Right renal cortex interstitium (tissue), 3 donors: Measurements from ENCODE around the gene ADPRS. TPM values are rescaled to one million over a fixed set of nuclear protein-coding genes. Genes with fewer than 3 reads are reported as not detected.
A peak's percentile ranks its signal among the peaks of the same experiment; 100 is the strongest.

Experiments used
- DNase-seq, 3 donors: peaks; one replicate each; pipeline ENCODE4 v3.0.0-alpha.2; 2013; ENCODE audit warnings: low read depth in 3 of 3, low spot score in 2 of 3
- polyA plus RNA-seq, 3 donors: library from polyadenylated mRNA; unstranded; fragments of 120-200 nt; gene quantifications; one replicate each; pipeline ENCODE4 v1.2.1, GENCODE V29; 2013; ENCODE audit not compliant: insufficient read length in 3 of 3

Gene ADPRS, protein sequence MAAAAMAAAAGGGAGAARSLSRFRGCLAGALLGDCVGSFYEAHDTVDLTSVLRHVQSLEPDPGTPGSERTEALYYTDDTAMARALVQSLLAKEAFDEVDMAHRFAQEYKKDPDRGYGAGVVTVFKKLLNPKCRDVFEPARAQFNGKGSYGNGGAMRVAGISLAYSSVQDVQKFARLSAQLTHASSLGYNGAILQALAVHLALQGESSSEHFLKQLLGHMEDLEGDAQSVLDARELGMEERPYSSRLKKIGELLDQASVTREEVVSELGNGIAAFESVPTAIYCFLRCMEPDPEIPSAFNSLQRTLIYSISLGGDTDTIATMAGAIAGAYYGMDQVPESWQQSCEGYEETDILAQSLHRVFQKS
- polyA plus RNA-seq = 10 to 100 TPM; 30.7 to 33.2 (median 30.9) TPM

DNA sequence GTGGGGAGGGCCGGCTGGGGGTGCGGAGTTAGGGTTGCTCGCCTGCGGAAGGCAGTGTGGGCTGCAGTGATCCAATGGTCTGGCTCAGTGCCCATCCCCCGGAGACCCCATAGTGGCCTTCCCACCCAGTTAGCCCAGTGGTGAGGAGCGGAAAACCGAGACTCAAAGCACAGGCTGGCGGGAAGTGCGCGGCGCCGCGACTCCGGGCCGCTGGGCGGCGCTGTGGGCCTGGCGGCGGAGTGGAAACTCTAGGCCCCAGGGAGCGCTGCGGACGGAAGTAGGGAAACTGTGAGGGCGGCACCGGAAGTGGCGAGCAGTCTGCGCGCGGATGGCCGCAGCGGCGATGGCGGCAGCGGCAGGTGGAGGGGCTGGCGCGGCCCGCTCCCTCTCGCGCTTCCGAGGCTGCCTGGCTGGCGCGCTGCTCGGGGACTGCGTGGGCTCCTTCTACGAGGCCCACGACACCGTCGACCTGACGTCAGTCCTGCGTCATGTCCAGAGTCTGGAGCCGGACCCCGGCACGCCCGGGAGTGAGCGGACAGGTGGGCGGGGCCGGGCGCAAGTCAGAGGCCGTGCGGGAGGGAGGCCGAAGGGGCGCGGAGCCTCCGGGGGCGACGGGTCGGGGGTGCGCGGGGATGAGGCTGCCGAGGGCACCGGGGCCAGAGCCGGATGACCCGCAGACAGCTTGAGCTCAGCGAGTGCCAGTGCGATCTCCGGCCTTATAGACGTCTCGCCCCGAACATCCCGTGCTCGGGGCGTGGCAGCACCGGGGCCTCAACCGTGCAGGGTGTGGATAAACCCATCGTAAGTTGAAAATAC lies at the start of gene ADPRS:
ADPRS (plus strand) TSS at position 316 of the 816 bp plus-strand sequence; CDS start at position 329, 13 bp downstream.
- DNase-seq = peak in 2 of 3 donors; percentile 67 to 80

DNA sequence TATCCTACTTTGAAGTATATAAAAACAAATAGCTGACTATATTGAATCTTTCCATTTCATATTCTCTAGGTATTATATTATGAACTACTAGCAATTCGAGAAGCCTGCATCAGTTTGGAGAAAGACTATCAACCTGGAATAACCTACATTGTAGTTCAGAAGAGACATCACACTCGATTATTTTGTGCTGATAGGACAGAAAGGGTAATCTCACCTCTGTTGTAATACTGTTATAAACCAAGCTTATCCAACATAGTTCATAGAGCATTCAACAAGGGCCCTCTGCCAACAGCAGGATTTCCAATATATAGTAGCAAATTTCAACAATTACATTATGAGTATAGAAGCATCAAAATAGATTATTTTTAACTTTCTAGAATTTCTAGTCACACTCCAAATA lies 48.5 kb upstream of the ADPRS start:
- no peak for DNase-seq

DNA sequence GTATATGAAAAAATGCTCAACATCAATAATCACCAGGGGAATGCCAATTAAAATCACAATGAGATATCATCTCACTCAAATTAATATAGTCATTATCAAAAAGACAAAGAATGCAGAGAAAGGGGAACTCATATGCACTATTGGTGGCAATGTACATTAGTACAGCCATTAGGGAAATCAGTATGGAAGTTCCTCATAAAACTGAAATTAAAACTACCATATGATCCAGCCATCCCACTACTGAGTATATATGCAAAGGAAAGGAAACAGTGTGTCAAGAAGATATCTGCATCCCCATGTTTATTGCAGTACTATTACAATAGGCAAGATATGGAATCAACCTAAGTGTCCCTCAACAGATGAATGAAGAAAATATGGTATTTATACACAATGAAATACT lies 36.9 kb upstream of the ADPRS start:
- DNase-seq = no peak

DNA sequence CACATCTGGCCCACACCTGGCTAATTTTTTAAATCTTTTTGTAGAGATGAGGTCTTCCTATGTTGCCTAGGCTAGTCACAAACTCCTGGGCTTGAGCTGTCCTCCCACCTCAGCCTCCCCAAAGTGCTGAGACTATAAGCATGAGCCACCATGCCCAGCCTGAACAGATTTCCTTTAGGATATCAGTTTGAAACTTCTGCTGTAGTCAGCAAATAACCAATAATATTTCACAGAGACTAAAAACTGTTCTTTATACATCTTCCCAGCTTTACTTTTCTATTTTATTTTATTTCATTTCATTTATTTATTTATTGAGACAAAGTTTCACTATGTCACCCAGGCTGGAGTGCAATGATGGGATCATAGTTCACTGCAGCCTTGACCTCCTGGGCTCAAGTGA lies 34.7 kb upstream of the ADPRS start:
- DNase-seq = no peak

DNA sequence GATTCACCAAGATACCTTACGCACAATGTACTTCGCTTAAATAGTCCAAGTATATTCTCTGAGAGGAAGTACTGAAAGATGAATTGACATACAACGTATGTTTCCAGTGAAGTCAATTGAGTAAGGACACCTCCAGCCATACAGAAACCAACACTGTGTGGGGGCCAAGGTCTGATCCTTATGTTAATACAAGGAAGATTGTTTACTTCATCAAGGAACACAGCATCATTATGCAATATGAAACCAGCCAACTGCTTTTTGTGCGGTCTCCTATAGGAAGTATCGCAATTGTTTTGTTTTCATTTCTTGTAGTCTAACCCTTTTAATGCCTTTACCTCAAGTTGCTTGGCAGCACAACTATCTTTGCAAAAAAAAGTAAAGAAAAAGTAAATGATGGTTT lies 33.0 kb upstream of the ADPRS start:
- DNase-seq = no peak

DNA sequence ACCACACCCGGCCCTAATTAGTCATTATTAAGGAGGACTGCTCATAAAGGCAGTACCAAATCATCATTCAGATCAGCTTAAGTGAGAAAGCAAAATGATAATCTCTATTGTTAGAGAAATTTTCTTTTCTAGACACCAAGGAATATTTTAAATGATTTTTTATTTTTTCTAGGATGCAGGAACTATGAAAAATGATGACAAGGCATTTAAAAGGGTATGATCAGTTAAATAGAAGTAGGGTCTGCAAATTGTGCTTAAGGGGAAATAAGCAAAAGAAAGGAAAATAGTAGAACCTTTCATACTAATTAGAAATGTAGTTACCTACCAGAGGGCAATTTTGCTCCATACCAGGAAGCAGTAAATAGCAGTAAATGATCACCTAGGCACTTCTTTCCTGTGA lies 26.4 kb upstream of the ADPRS start:
- DNase-seq = no peak

DNA sequence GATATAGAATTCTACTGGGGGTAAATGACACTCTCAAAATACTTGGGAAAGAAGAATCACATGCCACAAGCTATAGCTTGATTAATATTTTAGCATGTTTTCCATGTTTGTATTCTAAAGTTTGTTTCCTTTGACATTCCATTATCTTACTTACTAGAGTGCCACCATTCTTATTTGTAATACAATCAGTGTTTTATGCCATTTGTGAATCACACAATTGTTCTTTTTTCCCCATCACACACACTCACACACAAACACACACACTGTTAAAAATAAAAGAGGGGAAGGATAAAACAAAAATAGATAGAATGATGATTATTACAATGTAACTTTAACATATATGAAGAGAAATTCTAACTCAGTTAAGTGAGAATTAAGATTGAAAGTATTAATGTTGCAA lies 20.8 kb upstream of the ADPRS start:
- DNase-seq = no peak

DNA sequence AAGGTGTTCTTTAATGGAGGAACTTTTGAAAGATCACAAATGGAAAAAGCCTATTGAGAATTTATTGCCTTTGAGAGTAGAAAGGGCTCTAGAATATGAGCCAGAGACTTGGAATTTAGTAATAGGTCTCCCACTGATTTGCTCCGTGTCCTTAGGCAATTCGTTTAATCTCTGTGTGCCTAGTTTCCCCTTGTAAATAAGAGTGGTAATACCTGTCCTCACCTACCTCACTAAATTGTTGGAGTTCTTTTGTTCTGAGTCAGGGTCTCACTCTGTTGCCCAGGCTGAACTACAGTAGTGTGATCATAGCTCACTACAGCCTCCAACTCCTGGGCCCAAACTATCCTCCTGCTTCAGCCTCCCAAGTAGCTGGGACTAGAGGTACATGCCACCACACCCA lies 19.8 kb upstream of the ADPRS start:
- DNase-seq = no peak

DNA sequence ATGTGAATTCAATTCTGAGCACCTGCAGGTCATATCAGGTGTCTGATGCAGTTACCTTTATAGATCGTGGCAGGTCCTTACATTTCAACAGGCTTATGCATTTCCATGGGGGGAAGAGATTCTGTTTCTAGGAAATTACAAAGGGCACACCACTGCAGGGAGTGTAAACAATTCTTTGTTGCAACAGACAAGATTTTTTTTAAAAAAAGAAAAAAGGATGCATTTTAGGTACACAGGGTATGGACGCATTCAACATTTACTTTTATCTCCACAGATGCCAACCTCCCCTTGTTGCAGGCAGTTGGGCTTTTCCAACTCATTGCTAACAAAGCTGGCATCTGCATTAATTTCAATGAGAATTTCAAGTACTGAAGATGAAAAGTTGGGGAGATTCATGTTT lies 18.3 kb upstream of the ADPRS start:
- no peak for DNase-seq

DNA sequence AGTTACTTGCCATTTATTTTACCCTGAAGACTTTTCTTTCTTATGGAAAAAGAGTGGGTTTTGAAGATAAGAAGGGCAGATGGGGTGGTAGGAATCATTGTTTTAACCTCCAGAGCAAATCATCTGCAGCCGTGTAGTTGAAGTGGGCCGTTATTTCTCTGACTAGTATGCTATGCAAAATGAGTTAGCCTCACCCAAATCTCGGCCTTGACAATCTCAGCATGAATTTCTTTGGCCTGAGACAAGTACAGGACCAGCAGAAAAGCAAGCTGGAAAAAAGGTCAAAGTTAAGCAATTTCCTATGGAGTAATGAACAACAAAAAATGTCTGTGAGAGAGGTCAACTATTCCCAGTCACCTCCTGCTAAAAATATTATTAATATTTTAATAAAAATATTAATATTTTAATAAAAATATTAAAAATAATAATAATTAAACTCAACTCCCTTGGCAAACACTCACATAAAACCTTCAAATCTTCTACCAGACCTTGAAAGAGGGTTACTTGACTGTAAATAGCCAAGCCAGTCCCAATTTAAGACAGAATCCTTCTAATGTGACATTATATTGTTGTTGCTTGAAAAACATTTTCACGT lies 11.6 kb upstream of the ADPRS start:
- DNase-seq = no peak

DNA sequence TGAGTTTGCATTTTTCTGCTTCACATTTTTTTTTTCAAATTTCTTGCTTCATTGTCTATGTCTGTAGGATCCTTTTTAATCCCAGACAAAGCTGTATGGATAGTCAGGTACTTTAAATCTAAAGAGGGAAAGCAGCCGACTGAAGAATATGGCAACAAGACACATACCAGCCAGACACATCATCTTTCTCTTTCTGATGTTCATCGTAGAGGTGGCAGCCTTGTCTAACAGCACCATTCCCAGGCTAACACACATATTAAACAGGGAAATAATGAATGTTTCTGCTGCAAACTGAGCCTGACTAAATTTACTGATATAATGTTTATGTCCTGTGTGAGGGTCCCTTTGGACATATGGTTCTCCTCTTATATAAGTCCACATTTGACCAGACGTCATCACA lies 8.5 kb upstream of the ADPRS start:
- no peak for DNase-seq

DNA sequence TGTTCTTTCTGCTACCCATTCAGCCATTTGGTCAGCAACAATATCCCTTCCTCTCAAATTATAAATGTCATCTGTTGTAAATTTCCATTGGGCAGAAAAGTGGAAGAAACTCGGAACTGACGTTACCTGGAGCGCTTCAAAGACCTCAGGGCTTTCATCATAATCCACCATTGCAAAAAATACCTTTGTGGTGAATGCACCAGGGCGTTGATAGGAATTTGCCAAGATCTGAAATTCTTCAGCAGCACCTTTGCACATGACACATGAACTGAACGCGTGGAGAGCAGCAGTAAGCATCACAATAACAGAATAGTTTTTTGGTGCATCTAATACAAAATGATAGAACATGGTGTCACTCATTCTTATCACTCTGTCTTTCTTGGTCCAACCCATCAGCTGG lies 7.9 kb upstream of the ADPRS start:
- DNase-seq = no peak

DNA sequence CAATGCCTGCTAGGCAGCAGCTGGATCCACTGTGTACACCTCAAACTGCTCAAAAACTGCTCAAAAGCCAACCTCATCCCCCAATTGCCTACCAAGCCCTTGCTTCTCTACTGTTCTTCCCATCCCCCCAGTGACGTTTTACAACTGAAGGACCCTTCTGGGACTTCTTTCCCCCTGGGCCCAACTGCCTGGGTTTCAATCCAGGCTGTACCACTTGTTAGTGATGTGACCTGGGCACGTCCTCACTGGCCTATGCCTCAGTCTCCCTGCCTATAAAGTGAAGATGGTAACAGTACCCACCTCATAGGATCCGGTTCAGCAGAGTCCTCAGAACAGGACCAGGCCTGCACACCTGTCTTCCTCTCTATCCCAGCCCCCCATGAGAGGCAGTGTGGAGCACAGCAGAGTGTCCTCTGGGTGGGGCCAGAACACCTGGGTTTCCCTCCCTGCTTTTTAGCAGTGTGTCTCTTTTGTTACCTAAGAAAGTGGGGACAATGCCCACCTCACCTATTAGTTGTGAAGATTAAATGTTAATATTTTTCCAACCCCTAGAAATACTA lies 6.7 kb upstream of the ADPRS start:
- no peak for DNase-seq

DNA sequence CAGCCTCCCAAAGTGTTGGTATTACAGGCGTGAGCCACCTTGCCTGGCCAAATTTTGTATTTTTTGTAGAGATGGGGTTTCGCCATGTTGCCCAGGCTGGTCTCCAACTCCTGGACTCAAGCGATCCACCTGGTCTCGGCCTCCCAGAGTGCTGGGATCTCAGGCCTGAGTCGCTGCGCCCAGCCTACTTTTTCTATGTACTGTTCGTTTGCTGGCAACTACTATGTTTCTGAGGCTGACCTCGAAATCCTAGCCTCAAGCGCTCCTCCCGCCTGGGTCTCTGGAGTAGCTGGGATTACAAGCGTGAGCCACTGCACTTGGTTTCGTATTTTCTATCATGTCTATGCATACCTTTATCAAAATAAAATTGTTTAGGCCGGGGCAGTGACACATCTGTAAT lies 5.5 kb upstream of the ADPRS start:
- no peak for DNase-seq

DNA sequence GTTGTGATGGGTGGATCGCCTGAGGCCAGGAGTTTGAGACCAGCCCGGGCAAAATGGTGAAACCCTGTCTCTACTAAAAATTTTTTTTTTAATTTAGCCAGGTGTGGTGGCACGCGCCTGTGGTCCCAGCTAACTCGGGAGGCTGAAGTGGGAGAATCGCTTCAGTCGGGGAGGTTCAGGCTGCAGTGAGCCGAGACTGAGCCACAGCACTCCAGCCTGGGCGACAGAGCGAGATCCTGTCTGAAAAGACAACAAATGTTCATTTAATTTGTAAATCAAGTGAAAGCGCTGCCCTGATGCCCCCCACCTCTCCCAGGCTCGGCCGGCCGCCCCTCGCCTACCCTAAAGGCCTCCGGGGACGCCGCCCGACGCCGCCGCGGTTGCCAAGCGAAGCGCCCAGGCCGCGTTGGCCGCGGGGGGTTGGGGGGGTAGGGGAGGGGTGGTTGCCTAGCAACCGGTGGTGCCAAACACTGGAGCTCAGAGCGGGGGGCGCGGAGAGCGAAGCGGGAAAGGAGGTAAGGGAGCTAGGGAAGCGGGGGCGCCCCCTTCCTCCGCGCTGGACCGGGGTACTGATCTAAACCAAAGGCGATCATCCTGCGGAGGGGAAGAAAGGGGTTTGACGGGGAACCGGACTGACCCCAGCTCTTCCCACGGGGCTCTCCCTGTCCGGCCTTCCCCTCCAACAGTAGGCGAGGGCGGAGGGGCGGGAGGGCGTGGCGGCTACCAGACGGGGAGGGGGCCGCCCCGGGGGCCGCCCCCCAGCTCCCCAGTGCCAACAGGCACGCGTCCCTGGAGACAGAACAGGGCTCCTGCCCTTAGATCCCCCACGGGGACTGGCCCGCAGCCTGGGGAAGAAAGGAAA lies 4.8 kb upstream of the ADPRS start, which contains the start of gene TEKT2:
TEKT2 (plus strand) TSS at position 460 of the 862 bp plus-strand sequence. CDS start 828 bp downstream, outside the sequence.
- DNase-seq = peak in 2 of 3 donors; percentile 68 to 73

DNA sequence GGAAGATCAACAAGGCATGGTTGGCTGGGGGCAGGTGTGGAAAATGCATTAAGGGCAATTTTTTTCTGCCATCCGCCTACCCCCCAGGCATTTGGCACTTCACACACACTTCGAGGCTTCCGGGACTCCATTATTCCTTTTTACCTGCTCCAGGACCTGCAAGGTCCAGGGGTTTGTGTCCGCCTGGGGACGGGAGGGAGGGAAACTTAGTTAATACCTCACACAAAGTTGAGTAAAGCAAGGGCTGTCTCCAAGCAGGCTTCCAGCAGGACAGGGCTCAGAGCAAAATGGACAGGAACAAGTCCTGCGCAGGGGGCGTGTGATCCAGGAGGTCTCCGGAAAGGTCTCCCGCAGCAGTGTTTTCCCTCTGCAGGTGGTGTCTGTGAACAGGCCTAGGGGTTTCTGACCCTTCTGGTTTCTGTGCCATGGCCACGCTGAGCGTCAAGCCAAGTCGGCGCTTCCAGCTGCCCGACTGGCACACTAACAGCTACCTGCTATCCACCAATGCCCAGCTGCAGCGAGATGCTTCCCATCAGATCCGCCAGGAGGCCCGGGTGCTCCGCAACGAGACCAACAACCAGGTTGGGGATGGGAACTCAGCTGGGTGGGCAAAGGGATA lies 4.1 kb upstream of the ADPRS start:
- peak in 1 of 3 donors; percentile 24 for DNase-seq

DNA sequence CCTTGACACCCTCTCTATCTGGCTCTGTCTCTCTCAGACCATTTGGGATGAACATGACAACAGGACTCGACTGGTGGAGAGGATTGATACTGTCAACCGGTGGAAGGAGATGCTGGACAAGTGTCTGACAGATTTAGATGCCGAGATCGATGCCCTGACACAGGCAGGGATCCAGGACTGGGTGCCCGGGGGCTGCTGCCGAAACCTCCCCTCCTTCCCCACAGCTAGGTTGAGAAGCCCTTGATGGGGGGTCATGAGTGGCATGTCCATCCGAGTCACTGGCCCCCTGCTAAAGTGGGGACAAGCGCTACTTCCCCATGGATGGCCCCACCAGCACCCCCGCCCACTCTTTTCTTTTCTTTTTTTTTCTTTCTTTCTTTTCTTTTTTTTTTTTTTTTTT lies 3.6 kb upstream of the ADPRS start:
- DNase-seq = no peak

DNA sequence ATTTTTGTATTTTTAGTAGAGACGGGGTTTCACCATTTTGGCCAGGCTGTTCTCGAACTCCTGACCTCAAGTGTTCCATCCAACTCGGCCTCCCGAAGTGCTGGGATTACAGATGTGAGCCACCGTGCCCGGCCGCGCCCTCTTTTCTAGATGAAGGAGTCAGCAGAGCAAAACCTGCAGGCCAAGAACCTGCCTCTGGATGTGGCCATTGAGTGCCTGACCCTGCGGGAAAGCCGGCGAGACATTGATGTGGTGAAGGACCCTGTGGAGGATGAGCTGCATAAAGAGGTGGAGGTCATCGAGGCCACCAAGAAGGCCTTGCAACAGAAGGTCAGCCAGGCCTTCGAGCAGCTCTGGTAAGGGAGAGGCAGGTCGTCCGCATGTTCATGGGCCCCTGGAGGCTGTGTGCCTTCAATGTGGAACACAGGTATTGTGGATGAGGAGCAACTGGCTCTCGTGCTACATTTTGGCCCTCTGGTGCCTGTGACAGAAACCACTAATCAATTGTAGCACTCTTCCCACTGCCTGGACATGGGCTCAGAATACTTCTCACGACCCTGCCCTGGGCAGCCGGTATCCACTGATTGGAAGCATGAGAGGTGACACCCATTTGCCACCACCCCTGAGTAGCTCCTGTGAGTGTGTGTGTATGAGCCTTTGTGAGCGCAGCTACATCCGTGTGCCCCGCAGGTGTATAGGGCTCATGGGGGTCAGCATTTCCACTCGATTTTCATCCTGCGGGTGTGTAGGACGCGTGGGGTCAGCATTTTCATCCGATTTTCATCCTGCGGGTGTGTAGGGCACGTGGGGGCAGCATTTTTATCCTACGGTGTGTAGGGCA lies 2.8 kb upstream of the ADPRS start:
- no peak for DNase-seq
